Smooth muscle cell (in vitro differentiated cells): ENCODE measurements around the gene SKIDA1. TPM values are rescaled to one million over a fixed set of nuclear protein-coding genes. Genes with fewer than 3 reads are reported as not detected.

Experiments used
- DNase-seq: peaks from one replicate; lab custom pipeline; 2025; ENCODE audit not compliant: unreplicated experiment; lab: John Stamatoyannopoulos, UW
- H2AFZ ChIP-seq: fragments of 200-600 bp; sonication (generic); 2 replicates; pipeline ENCODE4 v1.6.0; 2016; ENCODE audit warnings: antibody characterized with exemption, low read depth, mild to moderate bottlenecking
- H3F3A ChIP-seq: fragments of 200-600 bp; sonication (generic); 2 replicates; pipeline ENCODE4 v1.6.0; 2017; ENCODE audit warnings: antibody characterized with exemption, low read depth
- H3K27ac ChIP-seq: fragments of 200-600 bp; sonication (generic); 2 replicates; pipeline ENCODE4 v1.5.1; 2016; ENCODE audit warnings: low read depth, mild to moderate bottlenecking
- H3K27me3 ChIP-seq: fragments of 200-600 bp; sonication (generic); 2 replicates; pipeline ENCODE4 v1.6.1; 2016; ENCODE audit warnings: low read depth, mild to moderate bottlenecking
- H3K36me3 ChIP-seq: fragments of 200-600 bp; sonication (generic); 2 replicates; pipeline ENCODE4 v1.5.1; 2016; ENCODE audit warnings: low read depth
- H3K4me1 ChIP-seq: fragments of 200-600 bp; sonication (generic); 2 replicates; pipeline ENCODE4 v1.5.1; 2016; ENCODE audit warnings: low read depth
- H3K4me2 ChIP-seq: fragments of 200-600 bp; sonication (generic); 2 replicates; pipeline ENCODE4 v1.6.0; 2016; ENCODE audit warnings: mild to moderate bottlenecking
- H3K4me3 ChIP-seq: fragments of 200-600 bp; sonication (generic); 2 replicates; pipeline ENCODE4 v1.5.1; 2016; ENCODE audit warnings: mild to moderate bottlenecking
- H3K79me2 ChIP-seq: fragments of 200-600 bp; sonication (generic); 2 replicates; pipeline ENCODE4 v1.6.0; 2016; ENCODE audit warnings: low read depth, mild to moderate bottlenecking
- H3K9ac ChIP-seq: fragments of 200-600 bp; sonication (generic); 2 replicates; pipeline ENCODE4 v1.6.0; 2016; ENCODE audit warnings: low read depth
- H3K9me3 ChIP-seq: fragments of 200-600 bp; sonication (generic); replicated peaks from 2 replicates; pipeline ENCODE4 v1.5.1; 2016; ENCODE audit warnings: low read depth
- H4K20me1 ChIP-seq: fragments of 200-600 bp; sonication (generic); 2 replicates; pipeline ENCODE4 v1.6.0; 2016; ENCODE audit warnings: low read depth
- CTCF ChIP-seq: fragments of 200-600 bp; sonication (generic); IDR thresholded peaks from 2 replicates; pipeline ENCODE4 v1.5.1; 2017; ENCODE audit warnings: borderline replicate concordance, mild to moderate bottlenecking, antibody characterized with exemption; ENCODE audit not compliant: insufficient read depth, poor library complexity, severe bottlenecking
- WGBS: methylation state at CpG from one replicate; pipeline ENCODE4 v1.1.7; 2016; ENCODE audit warnings: low lambda C conversion rate; 5-methylcytosine and 5-hydroxymethylcytosine counted together
- polyA plus RNA-seq: library from polyadenylated mRNA; unstranded; fragments of >200 nt; fragmentation: Nextera tagmentation; extraction: Ambion mirVana; gene quantifications from 2 replicates; pipeline ENCODE4 v1.2.1, GENCODE V29; 2016
- total RNA-seq: library from RNA; depleted of rRNA; stranded (reverse); fragments of >200 nt; gene quantifications from 2 replicates; pipeline ENCODE4 v1.2.3, GENCODE V29; 2014

SKIDA1 gene
- total and polyA plus RNA-seq, 2 experiments from 2014 or later = 0.53 to 1.8 TPM

GRCh38 chr10:21529032-21529910 lies 3.8 kb upstream of the SKIDA1 start:
- 33% methylated on average over 9 of the region's 9 CpGs for WGBS
- Histone ChIP-seq H3K27ac (peak overlapping the region; percentile 98), H4K20me1 (no peaks in the 10 kb centered on the region), H3K27me3 (no peaks in the 10 kb centered on the region), H3K4me1 (peaks cover 41% of the 10 kb centered on the region), H3K4me3 (peak overlapping the region; percentile 86), H3F3A (peaks cover 21% of the 10 kb centered on the region), H3K4me2 (peak overlapping the region; percentile 98), H3K36me3 (no peaks in the 10 kb centered on the region), H2AFZ (peak overlapping the region; percentile 8), H3K9ac (peak overlapping the region; percentile 94), H3K79me2 (peaks cover 62% of the 10 kb centered on the region), H3K9me3 (no peaks in the 10 kb centered on the region)
- no peak for DNase-seq
- TF ChIP-seq CTCF = no peak

GRCh38 chr10:21528236-21529031 lies 3.0 kb upstream of the SKIDA1 start:
- Histone ChIP-seq H2AFZ (peak overlapping the region; percentile 8), H3K4me3 (peak overlapping the region; percentile 86)

GRCh38 chr10:21527598-21528235 lies 2.2 kb upstream of the SKIDA1 start:
- WGBS = 3% methylated on average over 18 of the region's 18 CpGs
- H3K4me2 ChIP-seq = peak overlapping the region; percentile 98
- H3K79me2 ChIP-seq = peaks cover 60% of the 10 kb centered on the region
- H3K27ac ChIP-seq = peak overlapping the region; percentile 98
- DNase-seq = no peak
- no peaks in the 10 kb centered on the region for H4K20me1 ChIP-seq
- no peaks in the 10 kb centered on the region for H3K36me3 ChIP-seq
- peak overlapping the region; percentile 94 for H3K9ac ChIP-seq
- no peak for TF ChIP-seq CTCF
- H3K27me3 ChIP-seq = no peaks in the 10 kb centered on the region
- peaks cover 23% of the 10 kb centered on the region for H3F3A ChIP-seq
- peaks cover 50% of the 10 kb centered on the region for H3K4me1 ChIP-seq
- H3K9me3 ChIP-seq = no peaks in the 10 kb centered on the region
- H2AFZ ChIP-seq = peak overlapping the region; percentile 8
- peak overlapping the region; percentile 86 for H3K4me3 ChIP-seq

More at GRCh38 chr10:21528236-21529031, 3.0 kb upstream of the SKIDA1 start:
- peaks cover 49% of the 10 kb centered on the region for H3K4me1 ChIP-seq
- no peak for DNase-seq
- TF ChIP-seq CTCF = no peak
- peak overlapping the region; percentile 94 for H3K9ac ChIP-seq
- H4K20me1 ChIP-seq = no peaks in the 10 kb centered on the region
- peaks cover 25% of the 10 kb centered on the region for H3F3A ChIP-seq
- peak overlapping the region; percentile 98 for H3K4me2 ChIP-seq
- peaks cover 62% of the 10 kb centered on the region for H3K79me2 ChIP-seq
- peak overlapping the region; percentile 98 for H3K27ac ChIP-seq
- H3K9me3 ChIP-seq = no peaks in the 10 kb centered on the region
- H3K36me3 ChIP-seq = no peaks in the 10 kb centered on the region
- H3K27me3 ChIP-seq = no peaks in the 10 kb centered on the region
- WGBS = 9% methylated on average over 8 of the region's 8 CpGs
